ENCODE measurements around the gene LGALS9B. TPM values are rescaled to one million over a fixed set of nuclear protein-coding genes. Genes with fewer than 3 reads are reported as not detected.
"Not testable (repeated sequence)": the region's sequence is repeated elsewhere in the genome, so short reads cannot be mapped to it uniquely, and the experiment has no call there.

The LGALS9B gene
- total and polyA plus RNA-seq, 2 donors (not counting 3 experiments of a cell fraction or from before 2014, with no cell fraction given): not detected

- BruUV-seq (replicated peaks); CTCF ChIA-PET; H3K27ac ChIP-seq (ENCODE audit: insufficient read depth, low read depth, low read length); POLR2A ChIA-PET; H3K36me3 ChIP-seq (ENCODE audit: control insufficient read depth in 2 of 2, extremely low read depth in 1 of 2, insufficient read depth in 2 of 2, low read length in 2 of 2); DNase-seq (ENCODE audit: low read depth, low spot score); H3K4me3 ChIP-seq (replicated peaks in 1 of 3; ENCODE audit: insufficient read depth in 1 of 3, low read depth in 1 of 3, low read length in 3 of 3); H3K9me1 ChIP-seq (replicated peaks; ENCODE audit: control insufficient read depth, extremely low read depth, insufficient read depth, low read length); H2AFZ ChIP-seq (ENCODE audit: low read depth, low read length); H3K27me3 ChIP-seq (ENCODE audit: control insufficient read depth in 2 of 2, insufficient read depth in 2 of 2, low read length in 2 of 2); FAIRE-seq; intact Hi-C loops (cut with micrococcal nuclease); H4K20me1 ChIP-seq (replicated peaks; ENCODE audit: control insufficient read depth, extremely low read depth, insufficient read depth, low read length); H3K9me3 ChIP-seq (replicated peaks; ENCODE audit: control insufficient read depth, insufficient read depth, low read length); H3K4me2 ChIP-seq (ENCODE audit: insufficient read depth, low read length); H3K79me2 ChIP-seq (ENCODE audit: control insufficient read depth, insufficient read depth, low read length); H3K9ac ChIP-seq (replicated peaks; ENCODE audit: extremely low read depth, insufficient read depth, low read length); dilution Hi-C loops (cut with MboI; ENCODE audit: extremely low pct_ligation_motif_present, low sequenced_read_pairs); H3K4me1 ChIP-seq (ENCODE audit: control insufficient read depth, extremely low read depth, insufficient read depth, low read length): not testable (repeated sequence)
Observed at GRCh38 chr17:20440665-20441064, 26.7 kb downstream of the LGALS9B start.

GRCh38 chr17:20435166-20435565 lies 32.2 kb downstream of the LGALS9B start:
- H3K4me1 ChIP-seq (ENCODE audit: control insufficient read depth, extremely low read depth, insufficient read depth, low read length); H3K4me2 ChIP-seq (ENCODE audit: insufficient read depth, low read length); H3K36me3 ChIP-seq (ENCODE audit: control insufficient read depth in 2 of 2, extremely low read depth in 1 of 2, insufficient read depth in 2 of 2, low read length in 2 of 2); H2AFZ ChIP-seq (ENCODE audit: low read depth, low read length); H3K79me2 ChIP-seq (ENCODE audit: control insufficient read depth, insufficient read depth, low read length); H4K20me1 ChIP-seq (replicated peaks; ENCODE audit: control insufficient read depth, extremely low read depth, insufficient read depth, low read length); H3K9ac ChIP-seq (replicated peaks; ENCODE audit: extremely low read depth, insufficient read depth, low read length); intact Hi-C loops (cut with micrococcal nuclease); H3K9me1 ChIP-seq (replicated peaks; ENCODE audit: control insufficient read depth, extremely low read depth, insufficient read depth, low read length); FAIRE-seq; POLR2A ChIA-PET; H3K27me3 ChIP-seq (ENCODE audit: control insufficient read depth in 2 of 2, insufficient read depth in 2 of 2, low read length in 2 of 2); H3K27ac ChIP-seq (ENCODE audit: insufficient read depth, low read depth, low read length); H3K9me3 ChIP-seq (replicated peaks; ENCODE audit: control insufficient read depth, insufficient read depth, low read length); DNase-seq (ENCODE audit: low read depth, low spot score); CTCF ChIA-PET; H3K4me3 ChIP-seq (replicated peaks in 1 of 3; ENCODE audit: insufficient read depth in 1 of 3, low read depth in 1 of 3, low read length in 3 of 3); dilution Hi-C loops (cut with MboI; ENCODE audit: extremely low pct_ligation_motif_present, low sequenced_read_pairs); BruUV-seq (replicated peaks): not testable (repeated sequence)

GRCh38 chr17:20433382-20433781 lies 34.0 kb downstream of the LGALS9B start:
- H3K79me2 ChIP-seq (ENCODE audit: control insufficient read depth, insufficient read depth, low read length); intact Hi-C loops (cut with micrococcal nuclease); H3K27me3 ChIP-seq (ENCODE audit: control insufficient read depth in 2 of 2, insufficient read depth in 2 of 2, low read length in 2 of 2); BruUV-seq (replicated peaks); H3K4me2 ChIP-seq (ENCODE audit: insufficient read depth, low read length); POLR2A ChIA-PET; dilution Hi-C loops (cut with MboI; ENCODE audit: extremely low pct_ligation_motif_present, low sequenced_read_pairs); CTCF ChIA-PET; H3K27ac ChIP-seq (ENCODE audit: insufficient read depth, low read depth, low read length); DNase-seq (ENCODE audit: low read depth, low spot score); H4K20me1 ChIP-seq (replicated peaks; ENCODE audit: control insufficient read depth, extremely low read depth, insufficient read depth, low read length); H3K4me3 ChIP-seq (replicated peaks in 1 of 3; ENCODE audit: insufficient read depth in 1 of 3, low read depth in 1 of 3, low read length in 3 of 3); H3K4me1 ChIP-seq (ENCODE audit: control insufficient read depth, extremely low read depth, insufficient read depth, low read length); H3K36me3 ChIP-seq (ENCODE audit: control insufficient read depth in 2 of 2, extremely low read depth in 1 of 2, insufficient read depth in 2 of 2, low read length in 2 of 2); H3K9me1 ChIP-seq (replicated peaks; ENCODE audit: control insufficient read depth, extremely low read depth, insufficient read depth, low read length); H2AFZ ChIP-seq (ENCODE audit: low read depth, low read length); H3K9me3 ChIP-seq (replicated peaks; ENCODE audit: control insufficient read depth, insufficient read depth, low read length); H3K9ac ChIP-seq (replicated peaks; ENCODE audit: extremely low read depth, insufficient read depth, low read length); FAIRE-seq: not testable (repeated sequence)

GRCh38 chr17:20427264-20427663 lies 40.1 kb downstream of the LGALS9B start:
- H3K9ac ChIP-seq (replicated peaks; ENCODE audit: extremely low read depth, insufficient read depth, low read length); H3K79me2 ChIP-seq (ENCODE audit: control insufficient read depth, insufficient read depth, low read length); DNase-seq (ENCODE audit: low read depth, low spot score); dilution Hi-C loops (cut with MboI; ENCODE audit: extremely low pct_ligation_motif_present, low sequenced_read_pairs); H3K4me3 ChIP-seq (replicated peaks in 1 of 3; ENCODE audit: insufficient read depth in 1 of 3, low read depth in 1 of 3, low read length in 3 of 3); H3K27me3 ChIP-seq (ENCODE audit: control insufficient read depth in 2 of 2, insufficient read depth in 2 of 2, low read length in 2 of 2); H3K9me3 ChIP-seq (replicated peaks; ENCODE audit: control insufficient read depth, insufficient read depth, low read length); intact Hi-C loops (cut with micrococcal nuclease); H3K27ac ChIP-seq (ENCODE audit: insufficient read depth, low read depth, low read length); H2AFZ ChIP-seq (ENCODE audit: low read depth, low read length); H4K20me1 ChIP-seq (replicated peaks; ENCODE audit: control insufficient read depth, extremely low read depth, insufficient read depth, low read length); H3K4me1 ChIP-seq (ENCODE audit: control insufficient read depth, extremely low read depth, insufficient read depth, low read length); CTCF ChIA-PET; POLR2A ChIA-PET; H3K36me3 ChIP-seq (ENCODE audit: control insufficient read depth in 2 of 2, extremely low read depth in 1 of 2, insufficient read depth in 2 of 2, low read length in 2 of 2); BruUV-seq (replicated peaks); H3K4me2 ChIP-seq (ENCODE audit: insufficient read depth, low read length); H3K9me1 ChIP-seq (replicated peaks; ENCODE audit: control insufficient read depth, extremely low read depth, insufficient read depth, low read length); FAIRE-seq: not testable (repeated sequence)

All from endothelial cell of umbilical vein (primary cell).